Esophagus muscularis mucosa (tissue), 4 donors: ENCODE data around the gene ARID5B. TPM values are rescaled to one million over a fixed set of nuclear protein-coding genes. Genes with fewer than 3 reads are reported as not detected.
A peak's percentile ranks its signal among the peaks of the same experiment; 100 is the strongest.

Experiments
- DNase-seq: peaks from one replicate; pipeline ENCODE4 v3.0.0-alpha.2; 2017; ENCODE audit errors: extremely low spot score
- H3K27ac ChIP-seq, 4 donors: fragments of 200-600 bp; sonication (generic); replicated peaks in 1 of 4; 1 replicate in 3 of 4; 2 replicates in 1 of 4; pipeline ENCODE4 v1.5.1; 2016 to 2019; ENCODE audit warnings: mild to moderate bottlenecking in 1 of 4
- H3K27me3 ChIP-seq, 4 donors: fragments of 200-600 bp; sonication (generic); one replicate each; pipeline versions ENCODE4 v1.5.1 to v1.6.0; 2016 to 2019
- H3K36me3 ChIP-seq, 4 donors: fragments of 200-600 bp; sonication (generic); one replicate each; pipeline ENCODE4 v1.5.1; 2016 to 2019
- H3K4me1 ChIP-seq, 4 donors: fragments of 200-600 bp; sonication (generic); one replicate each; pipeline ENCODE4 v1.5.1; 2016 to 2019
- H3K4me3 ChIP-seq, 4 donors: fragments of 200-600 bp; sonication (generic); 1 replicate in 2 of 4; 2 replicates in 2 of 4; pipeline ENCODE4 v1.5.1; 2016 to 2019; ENCODE audit warnings: mild to moderate bottlenecking in 4 of 4, moderate library complexity in 1 of 4
- H3K9me3 ChIP-seq, 4 donors: fragments of 200-600 bp; sonication (generic); 1 replicate in 3 of 4; 2 replicates in 1 of 4; pipeline ENCODE4 v1.5.1; 2016 to 2019
- CTCF ChIP-seq, 3 experiments: fragments of 200-600 bp in 2 of 3; fragments of 450-650 bp in 1 of 3; sonication (generic) in 2 of 3; IDR thresholded peaks; one replicate each; pipeline ENCODE4 v1.5.1; 2017 to 2019; ENCODE audit warnings: antibody characterized with exemption in 3 of 3, mild to moderate bottlenecking in 2 of 3, moderate library complexity in 1 of 3
- EP300 ChIP-seq: sonication (generic); formaldehyde crosslinking; IDR thresholded peaks from one replicate; pipeline ENCODE4 v1.6.1; 2017; ENCODE audit warnings: antibody characterized with exemption
- POLR2A ChIP-seq: fragments of 450-650 bp; IDR thresholded peaks from one replicate; pipeline ENCODE4 v1.6.1; 2017; ENCODE audit warnings: antibody characterized with exemption, moderate library complexity, mild to moderate bottlenecking, low read depth
- POLR2AphosphoS5 ChIP-seq, 2 donors: sonication (generic); formaldehyde crosslinking; IDR thresholded peaks; one replicate each; pipeline ENCODE4 v1.6.1; 2017; ENCODE audit warnings: antibody characterized with exemption in 2 of 2
- WGBS: methylation state at CpG from one replicate; pipeline ENCODE4 v1.1.5; 2018; 5-methylcytosine and 5-hydroxymethylcytosine counted together
- intact Hi-C: fragments of 100-400 bp; cut with DNase I; formaldehyde crosslinking; loops from one replicate; pipeline ENCODE4 v1.15.1; 2023
- total RNA-seq, 4 donors: library from RNA; depleted of rRNA; stranded (reverse); fragments of >200 nt; gene quantifications; one replicate each; pipeline versions ENCODE4 v1.1.0 to v1.2.1, GENCODE V29; 2016

Gene ARID5B
- total RNA-seq, 4 donors from 2014 or later: 33.6 to 150 (median 64.9) TPM

DNA sequence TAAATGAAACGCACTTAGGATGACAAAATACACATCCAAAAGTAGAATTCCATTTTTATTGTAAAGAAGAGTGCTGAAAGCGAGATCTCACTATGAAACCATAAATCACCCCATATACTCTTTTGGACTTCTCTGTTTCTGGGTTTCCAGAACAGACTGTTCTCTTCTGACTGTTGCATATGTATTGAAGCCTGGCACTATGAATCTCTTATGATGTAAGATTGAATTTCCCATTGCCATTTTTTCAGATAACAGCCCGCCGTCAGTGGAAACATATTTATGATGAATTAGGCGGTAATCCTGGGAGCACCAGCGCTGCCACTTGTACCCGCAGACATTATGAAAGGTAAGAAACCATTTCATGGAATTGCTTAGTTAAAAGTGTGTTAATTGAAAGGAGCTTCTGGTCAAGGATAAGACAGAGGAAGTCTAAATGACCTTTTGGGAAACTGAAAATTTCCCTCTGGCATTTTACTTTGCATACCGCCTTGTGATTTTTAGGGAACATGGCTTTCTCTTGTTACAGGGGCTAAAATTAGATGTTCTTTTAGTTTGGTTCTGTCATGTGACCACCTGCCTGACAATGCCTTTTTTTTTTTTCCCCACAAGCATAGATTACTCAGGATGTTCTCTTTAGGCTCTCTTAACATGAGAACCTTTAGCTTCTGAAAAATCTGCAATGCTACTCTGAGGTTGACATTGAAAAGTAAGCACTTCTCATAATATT, 168.1 kb downstream of the ARID5B start:
- DNase-seq: no peak
- Histone ChIP-seq H3K4me1 (peaks cover 52 to 69% (median 53%) of the 10 kb centered on the region in 4 donors), H3K9me3 (no peaks in the 10 kb centered on the region), H3K36me3 (peaks cover 5 to 74% (median 47%) of the 10 kb centered on the region in 4 donors), H3K27me3 (no peaks in the 10 kb centered on the region), H3K4me3 (no peak overlapping the region), H3K27ac (peak overlapping the region; percentile 49 to 67 (median 54))
- 85% methylated on average over 8 of the region's 8 CpGs for WGBS
- TF ChIP-seq POLR2AphosphoS5 (IDR thresholded peaks at IDR 0.05): peak in 1 of 2 donors; percentile 43
- no peak for TF ChIP-seq EP300
- intact Hi-C loops: no loop called here

GRCh38 chr10:62071846-62072281, 170.4 kb downstream of the ARID5B start:
- WGBS: 79% methylated on average over 6 of the region's 6 CpGs
- H3K4me1 ChIP-seq: peaks cover 66 to 78% (median 70%) of the 10 kb centered on the region in 4 donors
- no peak for DNase-seq
- TF ChIP-seq CTCF (IDR thresholded peaks at IDR 0.05) (no peak), POLR2A (no peak), EP300 (no peak), POLR2AphosphoS5 (IDR thresholded peaks at IDR 0.05) (no peak)
- H3K27me3 ChIP-seq: no peaks in the 10 kb centered on the region
- no peak overlapping the region for H3K27ac ChIP-seq
- intact Hi-C loops: no loop called here
- no peak overlapping the region for H3K4me3 ChIP-seq
- no peaks in the 10 kb centered on the region for H3K9me3 ChIP-seq
- H3K36me3 ChIP-seq: peaks cover 5 to 70% (median 46%) of the 10 kb centered on the region in 4 donors

GRCh38 chr10:62072901-62073300, 171.4 kb downstream of the ARID5B start:
- Histone ChIP-seq H3K9me3 (no peaks in the 10 kb centered on the region), H3K36me3 (peaks cover 5 to 61% (median 36%) of the 10 kb centered on the region in 4 donors), H3K27me3 (no peaks in the 10 kb centered on the region), H3K4me3 (no peak overlapping the region), H3K27ac (peak overlapping the region in 1 of 4 donors; percentile 7), H3K4me1 (peaks cover 70 to 88% (median 80%) of the 10 kb centered on the region in 4 donors)
- 88% methylated on average over 2 of the region's 2 CpGs for WGBS
- intact Hi-C loops: no loop called here
- TF ChIP-seq CTCF (IDR thresholded peaks at IDR 0.05) (no peak), POLR2AphosphoS5 (IDR thresholded peaks at IDR 0.05) (no peak), EP300 (no peak), POLR2A (no peak)
- no peak for DNase-seq

DNA sequence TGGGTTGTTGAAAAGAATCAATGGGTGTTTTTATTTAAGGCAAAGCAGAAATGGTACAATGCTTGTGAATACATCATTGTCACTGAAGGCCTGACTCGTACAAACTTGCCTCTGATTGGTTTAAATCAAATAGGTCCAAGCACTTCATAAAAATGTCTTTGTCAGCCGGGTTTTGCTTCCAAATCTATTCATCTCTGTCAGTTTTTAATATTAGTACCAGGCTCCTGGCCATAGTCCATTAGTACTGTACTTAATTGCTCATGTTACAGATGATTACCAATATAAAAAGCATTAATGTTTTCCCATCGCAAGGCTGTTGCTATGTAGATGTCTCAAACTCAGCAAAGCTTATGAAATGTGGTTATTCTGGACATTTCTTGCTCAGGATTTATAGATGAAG, 171.9 kb downstream of the ARID5B start:
- peaks cover 66 to 91% (median 82%) of the 10 kb centered on the region in 4 donors for H3K4me1 ChIP-seq
- no peak for DNase-seq
- 24% methylated on average over 3 of the region's 3 CpGs for WGBS
- no peak overlapping the region for H3K4me3 ChIP-seq
- TF ChIP-seq POLR2A (no peak), POLR2AphosphoS5 (IDR thresholded peaks at IDR 0.05) (no peak), CTCF (IDR thresholded peaks at IDR 0.05) (no peak), EP300 (no peak)
- H3K9me3 ChIP-seq: no peaks in the 10 kb centered on the region
- H3K36me3 ChIP-seq: peaks cover 5 to 60% (median 35%) of the 10 kb centered on the region in 4 donors
- intact Hi-C loops: no loop called here
- H3K27me3 ChIP-seq: no peaks in the 10 kb centered on the region
- H3K27ac ChIP-seq: peak overlapping the region in 1 of 4 donors; percentile 5

DNA sequence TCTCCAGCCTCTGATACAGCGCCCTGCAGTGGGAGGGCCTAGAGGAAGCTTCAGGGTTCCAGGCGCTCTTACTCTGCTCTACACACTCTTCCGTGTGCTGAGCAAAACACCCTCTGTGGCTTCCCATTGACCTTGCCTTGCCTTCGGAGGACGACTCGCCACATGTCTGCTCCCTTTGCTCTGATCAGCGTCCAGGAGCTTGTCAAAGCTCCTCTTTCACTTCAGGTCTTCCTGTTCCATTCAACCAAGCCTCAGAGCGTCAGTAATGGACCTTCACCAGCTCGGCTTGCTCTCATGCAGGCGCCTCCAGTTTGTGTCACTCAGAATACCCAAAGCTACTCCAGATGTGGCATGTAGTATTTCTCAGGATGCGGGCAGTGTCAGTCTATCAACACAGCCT, 173.9 kb downstream of the ARID5B start:
- peaks cover 5 to 64% (median 38%) of the 10 kb centered on the region in 4 donors for H3K36me3 ChIP-seq
- TF ChIP-seq POLR2AphosphoS5 (IDR thresholded peaks at IDR 0.05) (no peak), POLR2A (no peak), CTCF (IDR thresholded peaks at IDR 0.05) (no peak), EP300 (no peak)
- H3K4me1 ChIP-seq: peaks cover 56 to 83% (median 73%) of the 10 kb centered on the region in 4 donors
- no peak for DNase-seq
- no peak overlapping the region for H3K4me3 ChIP-seq
- intact Hi-C loops: no loop called here
- 89% methylated on average over 11 of the region's 11 CpGs for WGBS
- H3K9me3 ChIP-seq: no peaks in the 10 kb centered on the region
- H3K27me3 ChIP-seq: no peaks in the 10 kb centered on the region
- H3K27ac ChIP-seq: peak overlapping the region; percentile 21 to 68 (median 62)
